OCI-LY1 (cell line): ENCODE measurements around the gene PTCD1.

Experiments
- H2AFZ ChIP-seq: fragments of 200-600 bp; sonication (generic), shearing (Covaris generic); 2 replicates; pipeline ENCODE4 v1.6.0; 2014; ENCODE audit warnings: antibody characterized with exemption, mild to moderate bottlenecking, low read length
- H3F3A ChIP-seq: fragments of 200-600 bp; sonication (generic), shearing (Covaris generic); 2 replicates; pipeline ENCODE4 v1.6.0; 2014; ENCODE audit warnings: mild to moderate bottlenecking, antibody characterized with exemption, low read length, moderate library complexity; ENCODE audit not compliant: insufficient read depth
- H3K27ac ChIP-seq: fragments of 200-600 bp; sonication (generic); 2 replicates; pipeline ENCODE4 v1.5.1; 2014; ENCODE audit warnings: low read length, mixed run types, mild to moderate bottlenecking, low read depth; ENCODE audit not compliant: poor library complexity, severe bottlenecking
- H3K27me3 ChIP-seq: fragments of 200-600 bp; sonication (generic); 2 replicates; pipeline ENCODE4 v1.6.0; 2014; ENCODE audit warnings: antibody characterized with exemption, mild to moderate bottlenecking, low read length, moderate library complexity; ENCODE audit not compliant: insufficient read depth
- H3K36me3 ChIP-seq: fragments of 200-600 bp; sonication (generic); 2 replicates; pipeline ENCODE4 v1.6.1; 2014; ENCODE audit warnings: mild to moderate bottlenecking, antibody characterized with exemption, low read length, moderate library complexity, mixed read lengths; ENCODE audit not compliant: insufficient read depth
- H3K4me1 ChIP-seq: fragments of 200-600 bp; sonication (generic); 2 replicates; pipeline ENCODE4 v1.5.1; 2014; ENCODE audit warnings: mild to moderate bottlenecking, low read length, moderate library complexity; ENCODE audit not compliant: insufficient read depth, severe bottlenecking
- H3K4me2 ChIP-seq: fragments of 200-600 bp; sonication (generic), shearing (Covaris generic); 2 replicates; pipeline ENCODE4 v1.6.1; 2014; ENCODE audit warnings: low read length
- H3K4me3 ChIP-seq: fragments of 200-600 bp; sonication (generic); 2 replicates; pipeline ENCODE4 v1.5.1; 2014; ENCODE audit warnings: low read length, low read depth, mild to moderate bottlenecking, mixed read lengths; ENCODE audit not compliant: poor library complexity, severe bottlenecking
- H3K79me2 ChIP-seq: fragments of 200-600 bp; shearing (Covaris generic); 2 replicates; pipeline ENCODE4 v1.6.1; 2016; ENCODE audit warnings: mixed run types, low read length, mixed read lengths; ENCODE audit not compliant: insufficient read depth
- H3K9ac ChIP-seq: fragments of 200-600 bp; sonication (generic), shearing (Covaris generic); 2 replicates; pipeline ENCODE4 v1.6.1; 2014; ENCODE audit warnings: mild to moderate bottlenecking, low read length, mixed read lengths
- H3K9me2 ChIP-seq: fragments of 200-600 bp; sonication (generic), shearing (Covaris generic); 2 replicates; pipeline ENCODE4 v1.6.1; 2014; ENCODE audit warnings: low read depth, mild to moderate bottlenecking, low read length, mixed read lengths
- H3K9me3 ChIP-seq: fragments of 200-600 bp; shearing (Covaris generic); 2 replicates; pipeline ENCODE4 v1.6.1; 2014; ENCODE audit warnings: low read length, mixed read lengths
- H4K20me1 ChIP-seq: fragments of 200-600 bp; sonication (generic), shearing (Covaris generic); 2 replicates; pipeline ENCODE4 v1.6.0; 2016; ENCODE audit warnings: mild to moderate bottlenecking, low read length; ENCODE audit not compliant: insufficient read depth
- CTCF ChIP-seq: fragments of 200-600 bp; sonication (generic), shearing (Covaris generic); IDR thresholded peaks from 2 replicates; pipeline ENCODE4 v1.5.1; 2017; ENCODE audit warnings: mild to moderate bottlenecking, antibody characterized with exemption, low read length, moderate library complexity, mixed read lengths
- EZH2 ChIP-seq: fragments of 200-600 bp; sonication (generic), shearing (Covaris generic); IDR thresholded peaks from 2 replicates; pipeline ENCODE4 v1.8.0; 2017; ENCODE audit warnings: borderline replicate concordance, mixed run types, mild to moderate bottlenecking, antibody characterized with exemption, low read length, moderate library complexity, mixed read lengths

PTCD1 gene

GRCh38 chr7:99457650-99458493 lies 19.3 kb upstream of the PTCD1 start:
- H3K4me1 ChIP-seq: peaks cover 6% of the 10 kb centered on the region
- no peaks in the 10 kb centered on the region for H3K27me3 ChIP-seq
- TF ChIP-seq CTCF (no peak), EZH2 (no peak)
- no peak overlapping the region for H3K4me3 ChIP-seq
- H4K20me1 ChIP-seq: no peaks in the 10 kb centered on the region
- peaks cover 32% of the 10 kb centered on the region for H3K79me2 ChIP-seq
- H2AFZ ChIP-seq: no peak overlapping the region
- H3K9me3 ChIP-seq: no peaks in the 10 kb centered on the region
- peaks cover 96% of the 10 kb centered on the region for H3K36me3 ChIP-seq
- no peaks in the 10 kb centered on the region; the same call in 1 of the 2 replicates for H3F3A ChIP-seq
- no peaks in the 10 kb centered on the region for H3K9me2 ChIP-seq
- H3K27ac ChIP-seq: no peak overlapping the region
- no peak overlapping the region for H3K9ac ChIP-seq
- H3K4me2 ChIP-seq: no peak overlapping the region

- H3K9ac ChIP-seq: no peak overlapping the region
- no peak overlapping the region for H2AFZ ChIP-seq
- H3K4me2 ChIP-seq: no peak overlapping the region
- no peaks in the 10 kb centered on the region for H3K9me2 ChIP-seq
- H3K9me3 ChIP-seq: no peaks in the 10 kb centered on the region
- H3K27ac ChIP-seq: no peak overlapping the region
- no peaks in the 10 kb centered on the region for H4K20me1 ChIP-seq
- peaks cover 6% of the 10 kb centered on the region for H3K4me1 ChIP-seq
- no peaks in the 10 kb centered on the region; the same call in 1 of the 2 replicates for H3F3A ChIP-seq
- H3K79me2 ChIP-seq: peaks cover 26% of the 10 kb centered on the region
- no peak overlapping the region for H3K4me3 ChIP-seq
- H3K27me3 ChIP-seq: no peaks in the 10 kb centered on the region
- H3K36me3 ChIP-seq: peaks cover 98% of the 10 kb centered on the region
- TF ChIP-seq EZH2: no peak
- TF ChIP-seq CTCF: no peak
Measured at GRCh38 chr7:99457050-99457649, 18.6 kb upstream of the PTCD1 start.

- Histone ChIP-seq H3K4me3 (no peak overlapping the region), H3K27ac (no peak overlapping the region), H2AFZ (no peak overlapping the region), H3K27me3 (no peaks in the 10 kb centered on the region), H3K4me2 (no peak overlapping the region), H3K4me1 (peaks cover 6% of the 10 kb centered on the region), H4K20me1 (no peaks in the 10 kb centered on the region), H3K36me3 (peaks cover 98% of the 10 kb centered on the region), H3K9ac (no peak overlapping the region), H3K9me3 (no peaks in the 10 kb centered on the region), H3K79me2 (peaks cover 20% of the 10 kb centered on the region), H3F3A (no peaks in the 10 kb centered on the region; the same call in 1 of the 2 replicates), H3K9me2 (no peaks in the 10 kb centered on the region)
- TF ChIP-seq EZH2 (no peak), CTCF (no peak)
Measured at GRCh38 chr7:99456288-99456687, 17.7 kb upstream of the PTCD1 start.
